Measurements from ENCODE around the gene HLA-DOB. TPM values are rescaled to one million over a fixed set of nuclear protein-coding genes. Genes with fewer than 3 reads are reported as not detected.

HLA-DOB gene
- total and polyA plus RNA-seq, 2 of the 13 experiments (the other 11 are each of a cell fraction or from before 2014, with no cell fraction given) = not detected

GRCh38 chr6:32772656-32773055, 44.1 kb downstream of the HLA-DOB start:
- no peaks in the 10 kb centered on the region for H4K20me1 ChIP-seq (ENCODE audit: insufficient read depth, low read length)
- H3K27me3 ChIP-seq (ENCODE audit: control insufficient read depth in 1 of 2, insufficient read depth in 2 of 2, low read length in 2 of 2) = peaks cover 0 to 9% of the 10 kb centered on the region in 2 experiments; a peak in 1 of 5 replicates
- H3K79me2 ChIP-seq (ENCODE audit: insufficient read depth, low read length) = no peaks in the 10 kb centered on the region
- no peak for ATAC-seq
- H3K27ac ChIP-seq (ENCODE audit: extremely low read length, insufficient read depth, low read length) = no peak overlapping the region
- in situ Hi-C loops (cut with HindIII; ENCODE audit: extremely low pct_ligation_motif_present, low pct_unique_long_range_greater_than_20kb) (no loop called here), intact Hi-C loops (cut with micrococcal nuclease; ENCODE audit: unreplicated experiment) (no loop called here)
- H3K36me3 ChIP-seq (replicated peaks in 1 of 2; ENCODE audit: control insufficient read depth in 1 of 2, insufficient read depth in 2 of 2, low read length in 2 of 2) = no peaks in the 10 kb centered on the region
- no peak overlapping the region for H3K9ac ChIP-seq (ENCODE audit: insufficient read depth, low read depth, low read length)
- 2% methylated on average over 1 of the region's 1 CpG for WGBS (ENCODE audit: low lambda C conversion rate)
- H2AFZ ChIP-seq (ENCODE audit: low read length) = no peak overlapping the region
- POLR2A ChIA-PET = no interaction called here
- no peak overlapping the region for H3K4me3 ChIP-seq (replicated peaks in 1 of 3; ENCODE audit: insufficient read depth in 1 of 3, low read depth in 2 of 3, low read length in 3 of 3)
- no peak for TF ChIP-seq NFKBIZ (CRISPR knock-in tag; IDR thresholded peaks at IDR 0.05)
- TF ChIP-seq ZNF761 (CRISPR knock-in tag; conservative IDR thresholded peaks at IDR 0.05) = no peak
- TF ChIP-seq ZNF251 (CRISPR knock-in tag; IDR thresholded peaks at IDR 0.05) = no peak
- TF ChIP-seq ZFY (CRISPR knock-in tag; IDR thresholded peaks at IDR 0.05) = no peak
- TF ChIP-seq ZNF333 (CRISPR knock-in tag; IDR thresholded peaks at IDR 0.05; ENCODE audit: borderline replicate concordance) = no peak
- no peak for TF ChIP-seq ARID2 (CRISPR knock-in tag; IDR thresholded peaks at IDR 0.05; ENCODE audit: borderline replicate concordance)
- TF ChIP-seq AKNA (CRISPR knock-in tag; IDR thresholded peaks at IDR 0.05; ENCODE audit: borderline replicate concordance) = no peak
- no peak for TF ChIP-seq ZFP82 (CRISPR knock-in tag; IDR thresholded peaks at IDR 0.05; ENCODE audit: borderline replicate concordance)
- no peaks in the 10 kb centered on the region for H3K4me1 ChIP-seq (ENCODE audit: insufficient read depth, low read length)
- CTCF ChIA-PET (ENCODE audit: low intra/inter-chr PET ratio, low total read pairs) = no interaction called here
- H3K9me3 ChIP-seq (ENCODE audit: low read length) = no peaks in the 10 kb centered on the region
- H3K4me2 ChIP-seq (ENCODE audit: low read depth, low read length) = no peak overlapping the region
- BruUV-seq (replicated peaks) = no TSS peak
- no peak for FAIRE-seq
- no peak for DNase-seq (ENCODE audit: low spot score)

All from HepG2 (cell line).